Skin of body (tissue), 3 donors: Measurements from ENCODE around the gene ZFYVE1. TPM values are rescaled to one million over a fixed set of nuclear protein-coding genes. Genes with fewer than 3 reads are reported as not detected.

Source experiments
- DNase-seq: peaks from one replicate; lab custom pipeline; 2025; lab: John Stamatoyannopoulos, UW
- small RNA-seq: library from RNA; depleted of rRNA; stranded (forward); fragments of <200 nt; gene quantifications from one replicate; pipeline ENCODE3, GENCODE V24; 2014; ENCODE audit warnings: low replicate concordance
- total RNA-seq: library from RNA; depleted of rRNA; stranded (reverse); fragments of >200 nt; gene quantifications from one replicate; pipeline ENCODE4 v1.2.3, GENCODE V29; 2014

Gene ZFYVE1
- total RNA-seq, 1 donor from 2014 or later, result 11.4 TPM

- no peak for DNase-seq
These were observed 106.9 kb downstream of the ZFYVE1 start for GRCh38 chr14:72920008-72920407.

Small RNA genes lying within 50 kb of the gene (small RNA-seq; reads per million reads assigned to genes)
- gene RN7SL586P, result not detected

Other genes with a start within 250 kb of the ZFYVE1 start
- 0.89 TPM for gene DPF3, start 133.0 kb downstream of the ZFYVE1 start, total RNA-seq
- 10.3 TPM for gene DCAF4, start 100.6 kb downstream of the ZFYVE1 start, total RNA-seq
- 56.7 TPM for gene RBM25, start 31.4 kb upstream of the ZFYVE1 start, total RNA-seq
- gene PSEN1, start 109.4 kb upstream of the ZFYVE1 start, total RNA-seq, result 43.5 TPM
- 10.9 TPM for gene PAPLN, start 210.4 kb upstream of the ZFYVE1 start, total RNA-seq